ENCODE results near the gene CCDC77.

Gene CCDC77

GRCh38 chr12:454833-455232, 53.4 kb downstream of the CCDC77 start:
- no peak for DNase-seq

- DNase-seq: no peak
Measured at GRCh38 chr12:455821-456220, 54.4 kb downstream of the CCDC77 start.

- DNase-seq: no peak
Measured at GRCh38 chr12:457676-458075, 56.2 kb downstream of the CCDC77 start.

GRCh38 chr12:459050-459429, 57.6 kb downstream of the CCDC77 start:
- no peak for DNase-seq

GRCh38 chr12:459430-460258, 58.2 kb downstream of the CCDC77 start, which contains the start of gene B4GALNT3:
Gene B4GALNT3 (plus strand): TSS chr12:459939. CDS start chr12:460377, 438 bp downstream.
- DNase-seq: peak; percentile 14

GRCh38 chr12:460261-461230, 59.1 kb downstream of the CCDC77 start:
- peak; percentile 10 for DNase-seq

GRCh38 chr12:461425-461824, 60.0 kb downstream of the CCDC77 start:
- DNase-seq: no peak

GRCh38 chr12:462936-463705, 61.7 kb downstream of the CCDC77 start:
- no peak for DNase-seq

GRCh38 chr12:464484-465267, 63.2 kb downstream of the CCDC77 start:
- no peak for DNase-seq

- no peak for DNase-seq
Measured at GRCh38 chr12:466039-466438, 64.6 kb downstream of the CCDC77 start.

GRCh38 chr12:466762-467161, 65.3 kb downstream of the CCDC77 start:
- no peak for DNase-seq

- DNase-seq: no peak
Measured at GRCh38 chr12:467591-467990, 66.1 kb downstream of the CCDC77 start.

- DNase-seq: no peak
Measured at GRCh38 chr12:468671-469389, 67.4 kb downstream of the CCDC77 start.

- DNase-seq: no peak
Measured at GRCh38 chr12:470133-470532, 68.7 kb downstream of the CCDC77 start.

- DNase-seq: no peak
Measured at GRCh38 chr12:473198-473597, 71.8 kb downstream of the CCDC77 start.

- no peak for DNase-seq
Measured at GRCh38 chr12:473863-474577, 72.6 kb downstream of the CCDC77 start.

- DNase-seq: no peak
Measured at GRCh38 chr12:475286-475685, 73.8 kb downstream of the CCDC77 start.

- no peak for DNase-seq
Measured at GRCh38 chr12:479161-479560, 77.7 kb downstream of the CCDC77 start.

- no peak for DNase-seq
Measured at GRCh38 chr12:480831-481816, 79.7 kb downstream of the CCDC77 start.
